Superior temporal gyrus (tissue), 1 donor: ENCODE measurements around the gene IQCE.
"Not testable (repeated sequence)": the region's sequence is repeated elsewhere in the genome, so short reads cannot be mapped to it uniquely, and the experiment has no call there.

ENCODE experiments used
- DNase-seq: peaks from one replicate; pipeline ENCODE4 v3.0.0-alpha.2; 2016; ENCODE audit errors: extremely low spot score

The IQCE gene

GRCh38 chr7:2521952-2522591 lies 36.7 kb upstream of the IQCE start:
- no peak for DNase-seq

GRCh38 chr7:2522780-2523433 lies 35.9 kb upstream of the IQCE start:
- no peak for DNase-seq

- no peak for DNase-seq
Observed at GRCh38 chr7:2523461-2523936, 35.3 kb upstream of the IQCE start.

- DNase-seq: peak; percentile 94
Observed at GRCh38 chr7:2523941-2524807, 34.6 kb upstream of the IQCE start.

GRCh38 chr7:2524808-2525657 lies 33.7 kb upstream of the IQCE start:
- no peak for DNase-seq

GRCh38 chr7:2525658-2526630 lies 32.8 kb upstream of the IQCE start:
- DNase-seq: no peak

GRCh38 chr7:2526659-2527504 lies 31.9 kb upstream of the IQCE start:
- DNase-seq: no peak

GRCh38 chr7:2527505-2528467 lies 31.0 kb upstream of the IQCE start:
- DNase-seq: no peak

- DNase-seq: no peak
Observed at GRCh38 chr7:2528481-2529095, 30.2 kb upstream of the IQCE start.

GRCh38 chr7:2529161-2530070 lies 29.4 kb upstream of the IQCE start:
- no peak for DNase-seq

- DNase-seq: no peak
Observed at GRCh38 chr7:2530071-2530987, 28.4 kb upstream of the IQCE start.

GRCh38 chr7:2530994-2531795 lies 27.6 kb upstream of the IQCE start:
- not testable (repeated sequence) for DNase-seq

GRCh38 chr7:2531796-2532110 lies 27.0 kb upstream of the IQCE start:
- DNase-seq: not testable (repeated sequence)

GRCh38 chr7:2532199-2532772 lies 26.5 kb upstream of the IQCE start:
- DNase-seq: not testable (repeated sequence)

- DNase-seq: not testable (repeated sequence)
Observed at GRCh38 chr7:2532816-2533215, 26.0 kb upstream of the IQCE start.
